Naive thymus-derived CD4-positive, alpha-beta T cell (primary cell): Measurements from ENCODE around the gene KSR2. TPM values are rescaled to one million over a fixed set of nuclear protein-coding genes. Genes with fewer than 3 reads are reported as not detected.

ENCODE experiments used
- ATAC-seq: fragments of 150-1000 bp; cut with Tn5 transposase; 2 replicates; pipeline ENCODE4 v1.10.0; 2021; ENCODE audit warnings: mild to moderate bottlenecking, moderate library complexity
- CTCF ChIA-PET: fragments of 350-600 bp; sonication (Branson Sonifier 250); formaldehyde crosslinking; loops from one replicate; lab custom pipeline; 2021; ENCODE audit warnings: antibody characterized with exemption; lab: Charles Lee
- POLR2A ChIA-PET: fragments of 350-600 bp; sonication (Branson Sonifier 250); formaldehyde crosslinking; loops from one replicate; lab custom pipeline; 2021; ENCODE audit warnings: antibody characterized with exemption, inconsistent platforms; lab: Charles Lee
- DNase-seq, 9 donors: peaks; one replicate each; pipeline versions ENCODE4 v3.0.0 to v3.0.0-alpha.2; 2020 to 2022; ENCODE audit warnings: mixed read lengths in 1 of 9
- H3K27ac ChIP-seq: one replicate; pipeline ENCODE4 v1.7.0; 2013; ENCODE audit warnings: mild to moderate bottlenecking, low read depth, low read length, moderate library complexity
- H3K27me3 ChIP-seq, 2 donors: one replicate each; pipeline ENCODE4 v1.7.0; 2013; ENCODE audit warnings: low read length in 2 of 2, mild to moderate bottlenecking in 2 of 2, moderate library complexity in 2 of 2; ENCODE audit not compliant: control insufficient read depth in 2 of 2, insufficient read depth in 2 of 2
- H3K36me3 ChIP-seq, 3 experiments: 1 replicate in 2 of 3; 2 replicates in 1 of 3; pipeline ENCODE4 v1.7.0; 2013; ENCODE audit warnings: low read length in 3 of 3, mild to moderate bottlenecking in 3 of 3, moderate library complexity in 1 of 3; ENCODE audit not compliant: insufficient read depth in 3 of 3, control insufficient read depth in 2 of 3
- H3K4me1 ChIP-seq, 2 donors: one replicate each; pipeline ENCODE4 v1.7.0; 2013; ENCODE audit warnings: low read length in 2 of 2, mild to moderate bottlenecking in 2 of 2, moderate library complexity in 1 of 2; ENCODE audit not compliant: control insufficient read depth in 2 of 2, insufficient read depth in 2 of 2
- H3K4me3 ChIP-seq: 2 replicates; pipeline ENCODE4 v1.7.0; 2013; ENCODE audit warnings: mild to moderate bottlenecking, low read length
- H3K9me3 ChIP-seq, 3 experiments: 1 replicate in 2 of 3; 2 replicates in 1 of 3; pipeline ENCODE4 v1.7.0; 2013; ENCODE audit warnings: low read length in 3 of 3; ENCODE audit not compliant: control insufficient read depth in 2 of 3
- H3K27ac Mint-ChIP-seq, 9 donors: one replicate each; pipeline ENCODE4 v1.8.0; 2020 to 2022; ENCODE audit warnings: mixed read lengths in 9 of 9, mild to moderate bottlenecking in 8 of 9, moderate library complexity in 5 of 9, inconsistent platforms in 2 of 9
- H3K27me3 Mint-ChIP-seq, 5 donors: one replicate each; pipeline ENCODE4 v1.8.0; 2021 to 2022; ENCODE audit warnings: mixed read lengths in 5 of 5, mild to moderate bottlenecking in 1 of 5
- H3K36me3 Mint-ChIP-seq, 5 donors: one replicate each; pipeline ENCODE4 v1.8.0; 2020 to 2022; ENCODE audit warnings: mixed read lengths in 5 of 5, mild to moderate bottlenecking in 3 of 5, inconsistent platforms in 1 of 5
- H3K4me1 Mint-ChIP-seq, 7 donors: one replicate each; pipeline ENCODE4 v1.8.0; 2020 to 2022; ENCODE audit warnings: mixed read lengths in 7 of 7, mild to moderate bottlenecking in 3 of 7, inconsistent platforms in 1 of 7
- H3K4me3 Mint-ChIP-seq, 10 donors: one replicate each; pipeline ENCODE4 v1.8.0; 2020 to 2022; ENCODE audit warnings: mild to moderate bottlenecking in 10 of 10, mixed read lengths in 10 of 10, moderate library complexity in 6 of 10, inconsistent platforms in 2 of 10
- H3K9me3 Mint-ChIP-seq, 11 donors: one replicate each; pipeline ENCODE4 v1.8.0; 2020 to 2022; ENCODE audit warnings: mixed read lengths in 11 of 11, mild to moderate bottlenecking in 4 of 11, inconsistent platforms in 1 of 11, moderate library complexity in 1 of 11
- intact Hi-C, 2 donors: fragments of 100-400 bp; cut with micrococcal nuclease; formaldehyde crosslinking; loops; one replicate each; pipeline ENCODE4 v1.15.1; 2023
- polyA plus RNA-seq, 2 donors: library from polyadenylated mRNA; unstranded; fragments of 300-500 nt; fragmentation: Illumina TruSeq; gene quantifications; one replicate each; pipeline ENCODE4 v1.2.3, GENCODE V29; 2021
- total RNA-seq, 6 experiments: library from RNA in 5 of 6; stranded (reverse) in 5 of 6; gene quantifications; 1 replicate in 5 of 6; 2 replicates in 1 of 6; pipeline ENCODE4 v1.2.3 and lab custom pipeline; 2021 to 2026

The KSR2 gene
- total and polyA plus RNA-seq, 7 experiments from 2014 or later = 0.03 to 0.07 TPM; not detected in 5

DNA sequence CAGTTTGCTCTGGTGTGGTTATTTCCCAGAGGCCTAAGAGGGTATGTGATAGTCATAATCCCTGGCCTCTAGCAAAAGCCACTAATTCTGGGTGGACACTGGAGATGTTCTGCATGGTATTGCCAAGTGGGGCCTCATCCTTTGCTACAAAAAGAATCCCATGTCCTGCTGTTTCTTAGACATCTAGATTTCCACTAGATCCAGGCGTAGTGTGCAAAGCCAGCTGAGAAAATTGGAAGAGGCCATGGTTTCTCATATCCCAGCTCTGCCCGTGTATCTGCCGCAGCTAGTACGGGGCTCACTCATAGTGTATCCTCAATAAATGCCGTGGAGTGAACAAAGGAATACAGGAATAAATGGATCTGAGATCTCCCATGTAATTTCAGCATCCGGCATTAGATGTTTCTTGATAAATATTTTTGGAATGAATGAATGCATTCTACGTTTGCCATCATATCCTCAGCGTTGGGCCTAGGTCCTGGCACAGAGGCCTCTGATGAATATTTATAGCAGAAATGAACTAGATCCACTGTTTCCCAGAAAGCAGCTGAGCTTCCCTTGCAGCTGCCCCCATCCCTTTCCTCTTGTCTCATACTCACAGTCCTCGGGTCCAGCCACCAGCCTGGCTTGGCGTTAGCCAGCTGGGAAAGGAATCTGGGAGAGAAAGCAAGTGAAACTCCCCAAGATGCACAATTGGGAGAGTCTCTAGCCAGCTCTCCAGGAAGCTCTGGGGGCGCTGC, 531.1 kb downstream of the KSR2 start:
- Histone ChIP-seq H3K9me3 (no peaks in the 10 kb centered on the region), H3K36me3 (no peaks in the 10 kb centered on the region), H3K4me3 (no peak overlapping the region), H3K27me3 (no peaks in the 10 kb centered on the region), H3K4me1 (no peaks in the 10 kb centered on the region), H3K27ac (no peak overlapping the region)
- intact Hi-C loops = no loop called here
- ATAC-seq (no peak), DNase-seq (no peak)
- H3K4me3 Mint-ChIP-seq = no peak overlapping the region
- H3K4me1 Mint-ChIP-seq = no peaks in the 10 kb centered on the region
- H3K27me3 Mint-ChIP-seq = peaks cover 0 to 16% (median 0%) of the 10 kb centered on the region in 5 donors
- CTCF ChIA-PET = no interaction called here
- H3K27ac Mint-ChIP-seq = no peak overlapping the region
- H3K9me3 Mint-ChIP-seq = peaks cover 0 to under 1% (median 0%) of the 10 kb centered on the region in 11 donors
- no peaks in the 10 kb centered on the region for H3K36me3 Mint-ChIP-seq
- POLR2A ChIA-PET = no interaction called here

DNA sequence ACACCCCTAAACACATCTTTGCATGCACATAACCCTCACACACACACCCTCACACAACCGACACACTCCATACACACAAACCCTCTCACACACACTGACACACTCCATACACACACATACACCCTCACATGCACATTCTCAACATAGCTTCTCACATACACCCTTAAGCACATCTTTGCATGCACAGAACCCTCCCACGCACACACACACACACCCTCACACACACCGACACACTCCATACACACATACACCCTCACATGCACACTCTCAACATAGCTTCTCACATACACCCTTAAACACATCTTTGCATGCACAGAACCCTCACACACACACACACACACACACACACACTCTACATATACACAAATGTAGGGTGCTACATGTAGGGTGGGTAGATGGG, 534.9 kb downstream of the KSR2 start:
- Mint-ChIP-seq H3K27ac (no peak overlapping the region), H3K4me3 (no peak overlapping the region), H3K4me1 (no peaks in the 10 kb centered on the region), H3K36me3 (no peaks in the 10 kb centered on the region), H3K27me3 (peaks cover 0 to 14% (median 0%) of the 10 kb centered on the region in 5 donors), H3K9me3 (no peaks in the 10 kb centered on the region)
- Histone ChIP-seq H3K36me3 (no peaks in the 10 kb centered on the region), H3K9me3 (peaks cover 0 to 3% (median 0%) of the 10 kb centered on the region in 3 experiments), H3K27me3 (no peaks in the 10 kb centered on the region), H3K4me3 (no peak overlapping the region), H3K27ac (no peak overlapping the region), H3K4me1 (no peaks in the 10 kb centered on the region)
- no peak for ATAC-seq
- no peak for DNase-seq
- POLR2A ChIA-PET = no interaction called here
- CTCF ChIA-PET = no interaction called here
- intact Hi-C loops = no loop called here

DNA sequence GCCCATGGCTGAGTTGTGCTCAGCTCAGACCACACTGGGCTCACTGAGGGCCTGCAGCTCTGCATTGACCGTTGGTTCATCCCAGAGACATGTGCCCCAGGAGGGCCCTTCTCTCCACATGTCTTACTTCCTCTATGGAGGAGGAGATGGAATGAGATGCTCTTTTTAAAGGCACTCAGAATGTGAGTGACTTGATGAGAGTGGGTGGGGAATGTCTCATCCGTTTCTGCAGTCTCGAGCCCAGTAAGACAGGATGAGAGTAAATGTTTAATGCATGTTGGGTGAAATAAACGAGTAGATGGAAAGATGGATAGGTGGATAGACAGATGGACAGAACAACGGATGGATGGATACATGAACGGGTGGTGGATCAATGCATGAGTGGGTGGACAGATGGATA, 538.5 kb downstream of the KSR2 start:
- Mint-ChIP-seq H3K36me3 (no peaks in the 10 kb centered on the region), H3K4me1 (no peaks in the 10 kb centered on the region), H3K27ac (no peak overlapping the region), H3K27me3 (no peaks in the 10 kb centered on the region), H3K4me3 (no peak overlapping the region), H3K9me3 (peaks cover 0 to 9% (median 6%) of the 10 kb centered on the region in 11 donors)
- POLR2A ChIA-PET = no interaction called here
- H3K27me3 ChIP-seq = no peaks in the 10 kb centered on the region
- intact Hi-C loops = no loop called here
- H3K4me1 ChIP-seq = no peaks in the 10 kb centered on the region
- peaks cover 0 to 3% (median 3%) of the 10 kb centered on the region in 3 experiments for H3K9me3 ChIP-seq
- ATAC-seq (no peak), DNase-seq (no peak)
- CTCF ChIA-PET = no interaction called here
- no peak overlapping the region for H3K4me3 ChIP-seq
- H3K27ac ChIP-seq = no peak overlapping the region
- H3K36me3 ChIP-seq = no peaks in the 10 kb centered on the region

DNA sequence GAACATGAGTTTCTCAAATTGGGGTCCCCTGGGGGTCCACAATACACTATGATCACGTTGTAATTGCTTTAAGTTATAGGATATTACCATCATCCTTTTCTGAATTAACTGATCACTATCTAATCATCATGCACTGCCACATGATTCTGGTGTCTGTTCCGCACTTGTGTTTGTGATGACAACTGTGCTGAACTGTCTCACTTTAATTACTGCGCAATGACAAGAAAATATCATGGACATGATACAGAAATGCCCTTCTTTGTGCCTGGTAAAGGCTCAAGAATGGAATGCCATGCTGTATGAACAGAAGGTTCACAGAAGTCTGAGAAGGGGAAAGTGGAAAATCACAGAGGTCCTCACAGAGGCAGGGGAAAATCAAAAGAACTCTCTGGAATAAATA, 541.6 kb downstream of the KSR2 start:
- ChIA-PET CTCF (no interaction called here), POLR2A (no interaction called here)
- peaks cover 0 to 2% (median 0%) of the 10 kb centered on the region in 7 donors for H3K4me1 Mint-ChIP-seq
- no peak overlapping the region for H3K4me3 ChIP-seq
- H3K27ac Mint-ChIP-seq = no peak overlapping the region
- H3K4me3 Mint-ChIP-seq = no peak overlapping the region
- no peaks in the 10 kb centered on the region for H3K36me3 ChIP-seq
- peaks cover 0 to 8% (median 5%) of the 10 kb centered on the region in 5 donors for H3K27me3 Mint-ChIP-seq
- H3K27ac ChIP-seq = no peak overlapping the region
- H3K9me3 Mint-ChIP-seq = peaks cover 0 to 18% (median 7%) of the 10 kb centered on the region in 11 donors
- no peaks in the 10 kb centered on the region for H3K27me3 ChIP-seq
- intact Hi-C loops = no loop called here
- DNase-seq = no peak
- peaks cover 0 to 3% (median 3%) of the 10 kb centered on the region in 3 experiments for H3K9me3 ChIP-seq
- no peaks in the 10 kb centered on the region for H3K36me3 Mint-ChIP-seq
- ATAC-seq = no peak
- no peaks in the 10 kb centered on the region for H3K4me1 ChIP-seq

DNA sequence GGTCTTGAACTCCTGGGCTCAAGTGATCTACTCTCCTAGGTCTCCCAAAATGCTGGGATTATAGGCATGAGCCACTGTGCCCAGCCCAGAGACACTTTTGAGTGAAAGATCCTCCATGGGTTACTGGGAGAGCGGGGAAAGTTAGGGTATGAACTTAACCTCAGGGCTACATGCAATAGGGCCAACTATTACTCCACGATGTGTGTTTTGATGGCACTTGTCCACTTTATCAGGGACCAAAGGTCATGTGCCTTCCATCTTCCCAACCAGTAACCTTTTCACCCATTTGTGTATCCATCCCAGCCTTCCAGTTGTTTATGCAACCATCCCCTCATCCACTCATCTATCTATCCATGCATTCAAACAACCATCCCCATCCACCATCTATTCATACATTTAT, 546.8 kb downstream of the KSR2 start:
- Mint-ChIP-seq H3K9me3 (peaks cover 0 to 18% (median 7%) of the 10 kb centered on the region in 11 donors), H3K27ac (no peak overlapping the region), H3K4me1 (peaks cover 0 to 2% (median 0%) of the 10 kb centered on the region in 7 donors), H3K4me3 (no peak overlapping the region), H3K27me3 (peaks cover 0 to 16% (median 13%) of the 10 kb centered on the region in 5 donors), H3K36me3 (no peaks in the 10 kb centered on the region)
- H3K27ac ChIP-seq = no peak overlapping the region
- no peaks in the 10 kb centered on the region for H3K4me1 ChIP-seq
- H3K36me3 ChIP-seq = no peaks in the 10 kb centered on the region
- DNase-seq = no peak
- no peak for ATAC-seq
- H3K4me3 ChIP-seq = no peak overlapping the region
- H3K27me3 ChIP-seq = no peaks in the 10 kb centered on the region
- intact Hi-C loops = no loop called here
- peaks cover 0 to 3% (median 0%) of the 10 kb centered on the region in 3 experiments for H3K9me3 ChIP-seq
- CTCF ChIA-PET = no interaction called here
- POLR2A ChIA-PET = no interaction called here

DNA sequence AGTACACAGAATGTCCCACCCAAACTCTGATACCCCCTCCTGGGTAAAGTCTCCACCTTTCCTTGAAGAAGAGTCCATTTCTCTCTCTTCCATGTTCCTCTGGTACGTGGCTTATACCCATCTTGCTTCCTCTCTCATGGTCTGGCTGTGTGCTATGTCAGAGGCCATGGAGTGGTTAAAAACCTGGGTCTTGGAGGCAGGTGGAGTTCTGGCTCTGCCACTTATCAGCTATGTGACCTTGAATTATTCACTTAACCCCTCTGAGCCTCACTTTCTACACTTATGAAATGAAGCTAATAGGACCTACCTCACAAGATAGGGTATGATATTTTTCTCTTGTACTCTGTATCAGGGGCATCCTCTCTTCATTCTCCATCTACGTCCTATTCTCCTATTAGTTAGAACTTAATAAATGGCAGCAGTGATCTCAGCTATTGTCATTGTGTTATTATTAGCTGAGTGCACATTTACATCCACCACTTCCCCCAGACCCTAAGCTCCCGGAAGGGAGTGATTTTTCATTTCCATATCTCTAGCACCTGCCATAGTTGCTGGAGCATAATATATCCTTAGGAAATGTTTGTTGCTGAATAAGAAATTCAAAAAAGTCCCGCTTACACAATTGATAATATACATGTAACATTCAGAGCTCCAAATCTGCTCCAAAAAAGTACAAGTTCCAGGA, 547.6 kb downstream of the KSR2 start:
- POLR2A ChIA-PET = no interaction called here
- CTCF ChIA-PET = no interaction called here
- no peak overlapping the region for H3K4me3 ChIP-seq
- H3K9me3 ChIP-seq = peaks cover 0 to under 1% (median 0%) of the 10 kb centered on the region in 3 experiments
- Mint-ChIP-seq H3K27me3 (peaks cover 0 to 16% (median 13%) of the 10 kb centered on the region in 5 donors), H3K36me3 (no peaks in the 10 kb centered on the region), H3K9me3 (peaks cover 0 to 18% (median 7%) of the 10 kb centered on the region in 11 donors), H3K4me3 (no peak overlapping the region), H3K4me1 (peaks cover 0 to 2% (median 0%) of the 10 kb centered on the region in 7 donors), H3K27ac (no peak overlapping the region)
- H3K27me3 ChIP-seq = no peaks in the 10 kb centered on the region
- no peaks in the 10 kb centered on the region for H3K4me1 ChIP-seq
- ATAC-seq (no peak), DNase-seq (no peak)
- intact Hi-C loops = no loop called here
- no peaks in the 10 kb centered on the region for H3K36me3 ChIP-seq
- no peak overlapping the region for H3K27ac ChIP-seq
